Uterus (tissue), 4 donors: ENCODE results near the gene TEX14. TPM values are rescaled to one million over a fixed set of nuclear protein-coding genes. Genes with fewer than 3 reads are reported as not detected.

ENCODE experiments used
- DNase-seq, 2 donors: peaks; one replicate each; pipeline ENCODE4 v3.0.0-alpha.2; 2019 to 2020
- H3K27ac ChIP-seq, 2 donors: fragments of 200-600 bp; sonication (generic); 1 replicate in 1 of 2; 2 replicates in 1 of 2; pipeline ENCODE4 v1.5.1; 2016 to 2018
- H3K27me3 ChIP-seq, 2 donors: fragments of 200-600 bp; sonication (generic); one replicate each; pipeline ENCODE4 v1.5.1; 2018 to 2019; ENCODE audit warnings: control low read depth in 1 of 2
- H3K36me3 ChIP-seq, 2 donors: fragments of 200-600 bp; sonication (generic); one replicate each; pipeline ENCODE4 v1.5.1; 2019; ENCODE audit warnings: control low read depth in 1 of 2
- H3K4me1 ChIP-seq, 2 donors: fragments of 200-600 bp; sonication (generic); one replicate each; pipeline ENCODE4 v1.5.1; 2018 to 2019; ENCODE audit warnings: control low read depth in 1 of 2
- H3K4me3 ChIP-seq, 2 donors: fragments of 200-600 bp; sonication (generic); 1 replicate in 1 of 2; 2 replicates in 1 of 2; pipeline ENCODE4 v1.5.1; 2018 to 2019; ENCODE audit warnings: mild to moderate bottlenecking in 1 of 2
- H3K9me3 ChIP-seq, 2 donors: fragments of 200-600 bp; sonication (generic); one replicate each; pipeline ENCODE4 v1.5.1; 2019; ENCODE audit warnings: control low read depth in 1 of 2
- POLR2A ChIP-seq, 2 donors: fragments of 450-650 bp; IDR thresholded peaks; one replicate each; pipeline ENCODE4 v1.6.1; 2016; ENCODE audit warnings: antibody characterized with exemption in 2 of 2, mild to moderate bottlenecking in 1 of 2, moderate library complexity in 1 of 2
- intact Hi-C: fragments of 100-400 bp; cut with DNase I; formaldehyde crosslinking; loops from one replicate; pipeline ENCODE4 v1.15.1; 2023; ENCODE audit warnings: low total_unique reads
- total RNA-seq, 4 donors: library from RNA; depleted of rRNA in 3 of 4; stranded (reverse); fragments of >200 nt in 3 of 4; gene quantifications; one replicate each; pipeline versions ENCODE4 v1.1.0 to v1.2.4, GENCODE V29; 2014 to 2023
- TF ChIP-seq, protein P1 (sequence below), 4 experiments: fragments of 200-600 bp in 2 of 4; fragments of 450-650 bp in 2 of 4; sonication (generic) in 2 of 4; IDR thresholded peaks; one replicate each; pipeline ENCODE4 v1.5.1; 2016 to 2019; ENCODE audit warnings: antibody characterized with exemption in 4 of 4, mild to moderate bottlenecking in 2 of 4, moderate library complexity in 1 of 4
- donor health status: DM: yes; HTN: yes; CAD: no.

Gene TEX14
- total RNA-seq, 4 donors from 2014 or later = 0.28 to 0.55 (median 0.29) TPM; not detected in 1

DNA sequence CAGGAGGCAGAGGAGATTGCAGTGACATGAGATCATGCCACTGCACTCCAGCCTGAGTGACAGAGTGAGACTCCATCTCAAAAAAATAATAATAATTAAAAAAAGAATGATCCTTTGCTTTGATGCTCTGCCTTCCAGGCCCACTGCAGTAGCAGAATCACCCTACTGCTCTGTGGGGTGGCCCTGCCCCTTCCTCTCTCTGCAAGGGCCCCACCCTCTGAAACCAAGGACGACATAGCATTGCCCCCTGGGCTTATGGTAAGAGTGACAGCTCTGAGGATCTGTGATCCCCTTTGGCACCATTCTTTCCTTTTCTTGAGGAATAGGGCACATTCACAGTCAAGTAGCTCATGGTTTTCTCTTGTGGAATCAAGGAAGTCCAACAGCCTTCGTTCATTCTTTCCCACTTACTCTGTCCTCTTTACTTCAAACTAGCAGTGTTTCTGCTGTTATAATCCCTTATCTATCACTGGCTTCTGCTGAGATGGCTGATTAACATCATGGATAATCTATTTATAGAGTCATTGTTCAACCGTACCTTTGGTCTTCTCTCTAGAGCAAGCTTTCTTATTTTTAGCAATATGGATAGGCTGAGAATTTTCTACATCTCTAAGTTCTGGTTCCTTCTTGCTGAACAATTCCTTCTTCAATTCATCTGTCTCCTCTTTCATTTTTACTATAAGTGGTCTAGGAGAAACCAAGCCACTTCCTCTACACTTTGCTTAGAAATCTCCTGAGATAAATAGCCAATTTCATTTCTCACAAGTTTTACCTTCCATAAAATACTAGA is 14.7 kb upstream of the TEX14 start:
- no peaks in the 10 kb centered on the region for H3K36me3 ChIP-seq
- no peaks in the 10 kb centered on the region for H3K27me3 ChIP-seq
- no peaks in the 10 kb centered on the region for H3K9me3 ChIP-seq
- DNase-seq = no peak
- TF ChIP-seq, protein P1, sequence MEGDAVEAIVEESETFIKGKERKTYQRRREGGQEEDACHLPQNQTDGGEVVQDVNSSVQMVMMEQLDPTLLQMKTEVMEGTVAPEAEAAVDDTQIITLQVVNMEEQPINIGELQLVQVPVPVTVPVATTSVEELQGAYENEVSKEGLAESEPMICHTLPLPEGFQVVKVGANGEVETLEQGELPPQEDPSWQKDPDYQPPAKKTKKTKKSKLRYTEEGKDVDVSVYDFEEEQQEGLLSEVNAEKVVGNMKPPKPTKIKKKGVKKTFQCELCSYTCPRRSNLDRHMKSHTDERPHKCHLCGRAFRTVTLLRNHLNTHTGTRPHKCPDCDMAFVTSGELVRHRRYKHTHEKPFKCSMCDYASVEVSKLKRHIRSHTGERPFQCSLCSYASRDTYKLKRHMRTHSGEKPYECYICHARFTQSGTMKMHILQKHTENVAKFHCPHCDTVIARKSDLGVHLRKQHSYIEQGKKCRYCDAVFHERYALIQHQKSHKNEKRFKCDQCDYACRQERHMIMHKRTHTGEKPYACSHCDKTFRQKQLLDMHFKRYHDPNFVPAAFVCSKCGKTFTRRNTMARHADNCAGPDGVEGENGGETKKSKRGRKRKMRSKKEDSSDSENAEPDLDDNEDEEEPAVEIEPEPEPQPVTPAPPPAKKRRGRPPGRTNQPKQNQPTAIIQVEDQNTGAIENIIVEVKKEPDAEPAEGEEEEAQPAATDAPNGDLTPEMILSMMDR (IDR thresholded peaks at IDR 0.05) = no peak
- H3K27ac ChIP-seq = no peak overlapping the region
- intact Hi-C loops = no loop called here
- no peaks in the 10 kb centered on the region for H3K4me1 ChIP-seq
- no peak overlapping the region for H3K4me3 ChIP-seq

DNA sequence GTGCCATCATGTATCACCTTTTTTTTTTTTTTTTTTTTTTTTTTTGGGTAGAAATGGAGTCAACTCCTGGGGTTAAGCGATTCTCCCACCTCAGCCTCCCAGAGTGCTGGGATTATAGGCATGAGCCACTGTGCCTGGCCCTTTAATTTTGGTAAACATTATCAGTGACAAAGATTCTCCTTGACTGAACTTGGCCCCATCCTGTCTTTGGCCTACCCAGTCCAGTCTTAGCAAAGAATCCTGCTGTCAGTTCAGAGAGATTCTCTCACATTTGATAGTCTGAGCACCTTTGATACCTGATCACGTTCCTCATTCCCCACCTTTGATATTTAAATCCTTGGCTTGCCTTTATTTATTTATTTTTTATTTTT is 12.1 kb upstream of the TEX14 start:
- no peak for DNase-seq
- no peak overlapping the region for H3K4me3 ChIP-seq
- no peak for TF ChIP-seq POLR2A (IDR thresholded peaks at IDR 0.05)
- TF ChIP-seq, protein P1 (IDR thresholded peaks at IDR 0.05) = no peak
- H3K27ac ChIP-seq = no peak overlapping the region
- H3K36me3 ChIP-seq = no peaks in the 10 kb centered on the region
- no peaks in the 10 kb centered on the region for H3K9me3 ChIP-seq
- H3K27me3 ChIP-seq = no peaks in the 10 kb centered on the region
- no peaks in the 10 kb centered on the region for H3K4me1 ChIP-seq
- intact Hi-C loops = no loop called here

DNA sequence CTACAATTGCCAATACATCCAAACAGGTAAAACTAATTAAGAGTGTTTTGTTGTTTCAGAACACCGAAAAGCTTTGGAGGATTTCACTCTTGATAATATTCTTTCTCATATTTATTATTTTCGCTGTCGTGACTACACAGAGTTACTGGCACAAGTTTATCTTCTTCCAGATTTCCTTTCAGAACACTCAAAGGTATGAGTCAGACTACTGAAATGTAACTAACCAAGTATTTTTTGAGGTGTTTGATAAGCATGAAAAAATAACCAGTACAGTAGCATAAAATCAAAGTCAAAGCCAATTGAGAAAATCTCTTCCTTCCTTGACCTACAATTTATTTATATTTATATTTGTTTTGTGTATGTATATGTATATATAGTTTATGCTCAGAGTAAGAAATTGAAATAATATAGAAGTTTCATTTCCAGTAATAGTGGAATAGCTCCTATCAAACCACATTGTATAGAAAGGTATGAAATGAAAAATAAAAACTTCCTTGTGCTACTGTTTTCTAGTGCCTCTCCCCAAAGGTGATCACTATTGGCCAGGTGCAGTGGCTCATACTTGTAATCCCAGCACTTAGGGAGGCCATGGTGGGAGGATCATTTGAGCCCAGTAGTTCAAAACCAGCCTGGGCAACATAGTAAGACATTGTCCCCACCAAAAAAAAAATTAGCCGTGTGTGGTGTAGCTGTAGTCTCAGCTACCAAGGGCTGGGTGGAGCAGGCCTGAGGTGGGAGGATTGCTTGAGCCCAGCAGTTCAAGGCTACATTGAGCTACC is 11.5 kb upstream of the TEX14 start:
- Histone ChIP-seq H3K27me3 (no peaks in the 10 kb centered on the region), H3K36me3 (no peaks in the 10 kb centered on the region), H3K9me3 (no peaks in the 10 kb centered on the region), H3K27ac (no peak overlapping the region), H3K4me3 (no peak overlapping the region), H3K4me1 (no peaks in the 10 kb centered on the region)
- TF ChIP-seq, protein P1 (IDR thresholded peaks at IDR 0.05) = no peak
- TF ChIP-seq POLR2A (IDR thresholded peaks at IDR 0.05) = no peak
- no peak for DNase-seq
- intact Hi-C loops = no loop called here

DNA sequence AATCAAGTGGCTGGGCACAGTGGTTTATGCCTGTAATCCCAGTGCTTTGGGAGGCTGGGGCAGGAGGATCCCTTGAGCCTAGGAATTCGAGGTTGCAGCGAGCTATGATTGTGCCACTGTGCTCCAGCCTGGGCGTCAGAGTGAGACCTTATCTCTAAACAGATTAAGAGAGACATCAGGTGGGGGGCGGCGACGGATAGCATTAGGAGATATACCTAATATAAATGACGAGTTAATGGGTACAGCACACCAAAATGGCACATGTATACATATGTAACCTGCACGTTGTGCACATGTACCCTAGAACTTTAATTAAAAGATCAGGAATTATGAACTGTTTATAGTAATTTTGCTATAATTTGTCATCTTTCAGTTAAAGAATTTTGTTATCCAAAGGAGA is 10.9 kb upstream of the TEX14 start:
- Histone ChIP-seq H3K4me1 (no peaks in the 10 kb centered on the region), H3K27ac (no peak overlapping the region), H3K9me3 (no peaks in the 10 kb centered on the region), H3K27me3 (no peaks in the 10 kb centered on the region), H3K36me3 (no peaks in the 10 kb centered on the region), H3K4me3 (no peak overlapping the region)
- intact Hi-C loops = no loop called here
- TF ChIP-seq, protein P1 (IDR thresholded peaks at IDR 0.05) = no peak
- TF ChIP-seq POLR2A (IDR thresholded peaks at IDR 0.05) = no peak
- no peak for DNase-seq

DNA sequence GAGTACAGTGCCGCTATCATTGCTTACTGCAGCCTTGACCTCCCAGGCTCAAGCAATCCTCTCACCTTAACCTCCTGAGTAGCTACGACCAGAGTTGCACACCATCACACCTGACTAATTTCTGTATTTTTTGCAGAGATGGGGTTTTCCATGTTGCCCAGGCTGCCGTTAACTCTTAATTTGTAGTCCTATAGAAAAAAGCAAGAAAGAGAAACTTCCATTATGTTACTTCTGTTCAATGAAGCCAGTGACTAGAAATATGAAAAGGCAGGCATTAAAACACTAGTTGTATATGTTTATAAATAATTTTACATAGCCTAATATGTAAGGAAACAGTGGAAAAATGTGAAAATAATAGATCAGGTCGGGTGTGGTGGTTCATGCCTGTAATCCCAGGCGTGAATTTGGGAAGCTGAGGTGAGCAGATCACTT is 10.2 kb upstream of the TEX14 start:
- intact Hi-C loops = no loop called here
- Histone ChIP-seq H3K27me3 (no peaks in the 10 kb centered on the region), H3K4me1 (no peaks in the 10 kb centered on the region), H3K27ac (no peak overlapping the region), H3K36me3 (no peaks in the 10 kb centered on the region), H3K9me3 (no peaks in the 10 kb centered on the region), H3K4me3 (no peak overlapping the region)
- TF ChIP-seq, protein P1 (IDR thresholded peaks at IDR 0.05) = no peak
- no peak for TF ChIP-seq POLR2A (IDR thresholded peaks at IDR 0.05)
- no peak for DNase-seq
